B cell (primary cell): ENCODE measurements around the gene SPATA21. TPM values are rescaled to one million over a fixed set of nuclear protein-coding genes. Genes with fewer than 3 reads are reported as not detected.

Experiments
- ATAC-seq: fragments of 200-7000 bp; cut with Tn5 transposase; one replicate; pipeline ENCODE4 v1.10.0; 2021; ENCODE audit warnings: low read depth, mild to moderate bottlenecking, moderate number of reproducible peaks, moderate library complexity
- CTCF ChIA-PET: fragments of 350-600 bp; sonication (Branson Sonifier 250); formaldehyde crosslinking; loops from one replicate; lab custom pipeline; 2021; ENCODE audit warnings: antibody characterized with exemption, inconsistent platforms; lab: Charles Lee
- POLR2A ChIA-PET: fragments of 350-600 bp; sonication (Branson Sonifier 250); formaldehyde crosslinking; loops from one replicate; lab custom pipeline; 2021; ENCODE audit warnings: antibody characterized with exemption; lab: Charles Lee
- DNase-seq: peaks from one replicate; pipeline ENCODE4 v3.0.0; 2013
- H2AFZ ChIP-seq: 2 replicates; pipeline ENCODE4 v1.6.1; 2012; ENCODE audit warnings: mild to moderate bottlenecking, low read depth, low read length; ENCODE audit not compliant: insufficient read depth, poor library complexity, severe bottlenecking
- H3K27ac ChIP-seq, 2 donors: 1 replicate in 1 of 2; 2 replicates in 1 of 2; pipeline ENCODE4 v1.5.1; 2012 to 2013; ENCODE audit warnings: low read length in 2 of 2, mild to moderate bottlenecking in 2 of 2, moderate library complexity in 1 of 2
- H3K27me3 ChIP-seq, 4 experiments: fragments of 200-600 bp in 1 of 4; sonication (generic) in 1 of 4; replicated peaks in 1 of 4; 1 replicate in 2 of 4; 2 replicates in 2 of 4; pipeline versions ENCODE4 v1.6.1 to v1.7.0; 2013 to 2016; ENCODE audit warnings: low read length in 3 of 4, mild to moderate bottlenecking in 2 of 4, mixed read lengths in 1 of 4, moderate library complexity in 1 of 4; ENCODE audit not compliant: insufficient read depth in 4 of 4, control insufficient read depth in 3 of 4; ENCODE audit errors: control extremely low read depth in 1 of 4
- H3K36me3 ChIP-seq, 2 experiments: replicated peaks in 1 of 2; 1 replicate in 1 of 2; 2 replicates in 1 of 2; pipeline versions ENCODE4 v1.6.1 to v1.7.1; 2013; ENCODE audit warnings: low read length in 1 of 2; ENCODE audit not compliant: insufficient read depth in 2 of 2, control insufficient read depth in 1 of 2; ENCODE audit errors: control extremely low read depth in 1 of 2, extremely low read depth in 1 of 2
- H3K4me1 ChIP-seq, 2 donors: fragments of 200-600 bp in 1 of 2; sonication (generic) in 1 of 2; 1 replicate in 1 of 2; 2 replicates in 1 of 2; pipeline versions ENCODE4 v1.5.1 to v1.6.1; 2013 to 2017; ENCODE audit warnings: low read length in 2 of 2; ENCODE audit not compliant: control insufficient read depth in 2 of 2, insufficient read depth in 2 of 2
- H3K4me2 ChIP-seq: replicated peaks from 2 replicates; pipeline ENCODE3; 2012; ENCODE audit warnings: mild to moderate bottlenecking, low read depth, low read length; ENCODE audit not compliant: poor library complexity, severe bottlenecking
- H3K4me3 ChIP-seq, 5 experiments: fragments of 200-600 bp in 1 of 5; sonication (generic) in 1 of 5; 1 replicate in 3 of 5; 2 replicates in 2 of 5; pipeline versions ENCODE4 v1.5.1 to v1.7.0; 2011 to 2016; ENCODE audit warnings: low read length in 4 of 5, mild to moderate bottlenecking in 4 of 5, low read depth in 2 of 5, control low read depth in 1 of 5, moderate library complexity in 1 of 5; ENCODE audit not compliant: insufficient read depth in 1 of 5; ENCODE audit errors: control extremely low read depth in 1 of 5, extremely low read depth in 1 of 5
- H3K79me2 ChIP-seq: fragments of 200-600 bp; sonication (generic); one replicate; pipeline ENCODE4 v1.6.0; 2016; ENCODE audit warnings: low read length; ENCODE audit not compliant: control insufficient read depth, insufficient read depth
- H3K9ac ChIP-seq: fragments of 200-600 bp; sonication (generic); 2 replicates; pipeline ENCODE4 v1.6.1; 2017; ENCODE audit warnings: mild to moderate bottlenecking, low read length, moderate library complexity
- H3K9me3 ChIP-seq, 3 donors: one replicate each; pipeline versions ENCODE4 v1.6.1 to v1.7.1; 2013; ENCODE audit warnings: low read length in 2 of 3; ENCODE audit not compliant: control insufficient read depth in 2 of 3, insufficient read depth in 1 of 3; ENCODE audit errors: control extremely low read depth in 1 of 3
- H4K20me1 ChIP-seq: 2 replicates; pipeline ENCODE4 v1.6.0; 2012; ENCODE audit warnings: mild to moderate bottlenecking, low read length; ENCODE audit not compliant: insufficient read depth, control insufficient read depth, poor library complexity, severe bottlenecking
- H3K27ac Mint-ChIP-seq: one replicate; pipeline ENCODE4 v1.8.0; 2021; ENCODE audit warnings: mixed read lengths
- H3K27me3 Mint-ChIP-seq: one replicate; pipeline ENCODE4 v1.8.0; 2021; ENCODE audit warnings: mixed read lengths
- H3K4me1 Mint-ChIP-seq: one replicate; pipeline ENCODE4 v1.8.0; 2021; ENCODE audit warnings: mixed read lengths
- H3K4me3 Mint-ChIP-seq: one replicate; pipeline ENCODE4 v1.8.0; 2021; ENCODE audit warnings: mixed read lengths
- H3K9me3 Mint-ChIP-seq: one replicate; pipeline ENCODE4 v1.8.0; 2022; ENCODE audit warnings: mixed read lengths; ENCODE audit not compliant: insufficient read depth
- EZH2 ChIP-seq: IDR thresholded peaks from 2 replicates; pipeline ENCODE4 v1.6.1; 2012; ENCODE audit warnings: borderline replicate concordance, low read depth, mild to moderate bottlenecking, moderate library complexity, low read length; ENCODE audit not compliant: insufficient read depth, poor library complexity, severe bottlenecking
- WGBS: methylation state at CpG from one replicate; pipeline ENCODE4 v1.1.5; 2013; ENCODE audit warnings: missing lambda C conversion rate; ENCODE audit not compliant: insufficient coverage; 5-methylcytosine and 5-hydroxymethylcytosine counted together
- intact Hi-C: fragments of 100-400 bp; cut with micrococcal nuclease; formaldehyde crosslinking; loops from one replicate; pipeline ENCODE4 v1.10.0; 2022
- polyA plus RNA-seq: library from polyadenylated mRNA; depleted of rRNA; stranded (reverse); fragments of >200 nt; gene quantifications from 2 replicates; pipeline ENCODE4 v1.2.3, GENCODE V29; 2012
- total RNA-seq, 2 donors: library from RNA; stranded (reverse); fragments of 120-200 nt in 1 of 2; gene quantifications; 1 replicate in 1 of 2; 2 replicates in 1 of 2; pipeline versions ENCODE4 v1.2.3 to v1.2.4, GENCODE V29; 2013 to 2022
- TF ChIP-seq, protein P1 (sequence below): fragments of 200-600 bp; IDR thresholded peaks from one replicate; pipeline ENCODE4 v1.8.0; 2022; ENCODE audit warnings: antibody characterized with exemption, mild to moderate bottlenecking

The SPATA21 gene
- total and polyA plus RNA-seq, 2 donors (not counting 1 experiment from before 2014, with no cell fraction given) = 0.01 TPM; not detected in 1

GRCh38 chr1:16443975-16444770, 6.9 kb upstream of the SPATA21 start:
- Histone ChIP-seq H3K36me3 (peaks cover 2 to 59% of the 10 kb centered on the region in 2 experiments), H3K9ac (no peak overlapping the region), H3K9me3 (peaks cover 0 to 3% (median 0%) of the 10 kb centered on the region in 3 donors), H3K27me3 (no peaks in the 10 kb centered on the region), H3K27ac (no peak overlapping the region), H2AFZ (no peak overlapping the region), H3K4me2 (no peak overlapping the region), H3K79me2 (peaks cover 87% of the 10 kb centered on the region), H3K4me1 (peaks cover 16 to 29% of the 10 kb centered on the region in 2 donors), H3K4me3 (no peak overlapping the region), H4K20me1 (peaks cover 68% of the 10 kb centered on the region)
- WGBS = 86% methylated on average over 13 of the region's 14 CpGs
- Mint-ChIP-seq H3K27ac (no peak overlapping the region), H3K27me3 (no peaks in the 10 kb centered on the region), H3K9me3 (no peaks in the 10 kb centered on the region), H3K4me1 (peaks cover 28% of the 10 kb centered on the region), H3K4me3 (no peak overlapping the region)
- ChIA-PET POLR2A (no interaction called here), CTCF (interaction anchor here (0.9 to 1.4 kb wide), 2 partner anchors 18 to 362 kb away, joined by 3 read pairs; no protein-coding TSS in a partner anchor)
- DNase-seq (no peak), ATAC-seq (no peak)
- TF ChIP-seq, protein P1, sequence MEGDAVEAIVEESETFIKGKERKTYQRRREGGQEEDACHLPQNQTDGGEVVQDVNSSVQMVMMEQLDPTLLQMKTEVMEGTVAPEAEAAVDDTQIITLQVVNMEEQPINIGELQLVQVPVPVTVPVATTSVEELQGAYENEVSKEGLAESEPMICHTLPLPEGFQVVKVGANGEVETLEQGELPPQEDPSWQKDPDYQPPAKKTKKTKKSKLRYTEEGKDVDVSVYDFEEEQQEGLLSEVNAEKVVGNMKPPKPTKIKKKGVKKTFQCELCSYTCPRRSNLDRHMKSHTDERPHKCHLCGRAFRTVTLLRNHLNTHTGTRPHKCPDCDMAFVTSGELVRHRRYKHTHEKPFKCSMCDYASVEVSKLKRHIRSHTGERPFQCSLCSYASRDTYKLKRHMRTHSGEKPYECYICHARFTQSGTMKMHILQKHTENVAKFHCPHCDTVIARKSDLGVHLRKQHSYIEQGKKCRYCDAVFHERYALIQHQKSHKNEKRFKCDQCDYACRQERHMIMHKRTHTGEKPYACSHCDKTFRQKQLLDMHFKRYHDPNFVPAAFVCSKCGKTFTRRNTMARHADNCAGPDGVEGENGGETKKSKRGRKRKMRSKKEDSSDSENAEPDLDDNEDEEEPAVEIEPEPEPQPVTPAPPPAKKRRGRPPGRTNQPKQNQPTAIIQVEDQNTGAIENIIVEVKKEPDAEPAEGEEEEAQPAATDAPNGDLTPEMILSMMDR = no peak
- no peak for TF ChIP-seq EZH2
- intact Hi-C loops = loop anchor here (5.0 to 10.0 kb wide), 2 partner anchors 92 to 919 kb away; partner anchors contain the start of genes CASP9, DNAJC16 and FBXO42

DNA sequence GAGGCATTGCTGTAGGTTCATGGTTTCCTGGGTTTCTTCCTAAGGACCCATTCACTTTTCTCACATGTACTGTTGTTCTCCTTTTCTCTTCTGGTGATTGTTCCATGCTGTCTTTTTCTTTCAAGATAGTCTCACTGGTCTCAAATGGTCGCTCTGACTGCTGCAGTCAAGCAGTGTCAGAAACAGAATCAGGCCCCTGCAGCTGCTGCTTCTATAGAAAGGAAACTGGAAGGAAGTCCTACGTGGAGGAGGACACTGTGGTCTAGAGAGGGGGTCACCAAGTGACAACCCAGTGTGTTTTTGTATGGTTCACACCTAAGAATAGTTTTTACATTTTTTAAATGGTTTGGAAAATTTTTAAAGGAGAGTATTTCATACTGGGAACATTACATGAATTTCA, 5.7 kb upstream of the SPATA21 start:
- peaks cover 16 to 29% of the 10 kb centered on the region in 2 donors for H3K4me1 ChIP-seq
- H3K4me1 Mint-ChIP-seq = peaks cover 28% of the 10 kb centered on the region
- H3K4me3 Mint-ChIP-seq = peak overlapping the region; percentile 60
- H3K27me3 Mint-ChIP-seq = no peaks in the 10 kb centered on the region
- no peak overlapping the region for H3K9ac ChIP-seq
- ATAC-seq (no peak), DNase-seq (no peak)
- H4K20me1 ChIP-seq = peaks cover 56% of the 10 kb centered on the region
- CTCF ChIA-PET = interaction anchor here (1.5 kb wide), 1 partner anchor 26 kb away, joined by 3 read pairs; no protein-coding TSS in a partner anchor
- peak overlapping the region in 1 of 2 donors; percentile 97 for H3K27ac ChIP-seq
- H3K4me2 ChIP-seq = no peak overlapping the region
- H3K27ac Mint-ChIP-seq = peak overlapping the region; percentile 32
- H3K27me3 ChIP-seq = no peaks in the 10 kb centered on the region
- POLR2A ChIA-PET = no interaction called here
- no peak overlapping the region for H3K4me3 ChIP-seq
- no peak overlapping the region for H2AFZ ChIP-seq
- peaks cover 74% of the 10 kb centered on the region for H3K79me2 ChIP-seq
- peaks cover 0 to 3% (median 0%) of the 10 kb centered on the region in 3 donors for H3K9me3 ChIP-seq
- H3K9me3 Mint-ChIP-seq = no peaks in the 10 kb centered on the region
- intact Hi-C loops = loop anchor here (5.0 to 10.0 kb wide), 2 partner anchors 91 to 918 kb away; partner anchors contain the start of genes CASP9, DNAJC16 and FBXO42
- no peak for TF ChIP-seq EZH2
- TF ChIP-seq, protein P1 = no peak
- WGBS = 86% methylated on average over 1 of the region's 2 CpGs
- peaks cover 2 to 47% of the 10 kb centered on the region in 2 experiments for H3K36me3 ChIP-seq
